SU-DHL-6 (cell line): ENCODE measurements around the gene TGFBR3L.

Experiments
- CTCF ChIP-seq: fragments of 200-600 bp; sonication (generic); IDR thresholded peaks from one replicate; pipeline ENCODE4 v1.5.1; 2017; ENCODE audit warnings: antibody characterized with exemption, mild to moderate bottlenecking, low read length, moderate library complexity; ENCODE audit not compliant: insufficient read depth, poor library complexity, severe bottlenecking
- EZH2phosphoT487 ChIP-seq: fragments of 200-600 bp; sonication (generic), shearing (Covaris generic); conservative IDR thresholded peaks from 2 replicates; pipeline ENCODE4 v1.6.1; 2018; ENCODE audit warnings: mild to moderate bottlenecking, antibody characterized with exemption, low read length, moderate library complexity, mixed read lengths

GRCh38 chr19:7903244-7904073 is 11.2 kb upstream of the TGFBR3L start, which contains the start of gene MAP2K7:
- peak; percentile 42 for TF ChIP-seq CTCF
- TF ChIP-seq EZH2phosphoT487: no peak
